H1 (cell line): ENCODE measurements around the gene ARHGEF7.

Experiments
- GABPA ChIP-seq: IDR thresholded peaks from 2 replicates; pipeline ENCODE4 v1.6.1; 2011; ENCODE audit warnings: mild to moderate bottlenecking, low read length, moderate library complexity, borderline replicate concordance; ENCODE audit not compliant: insufficient read depth
- POLR2AphosphoS5 ChIP-seq: IDR thresholded peaks from 2 replicates; pipeline ENCODE4 v1.6.1; 2011; ENCODE audit warnings: low read depth, low read length
- POU5F1 ChIP-seq: IDR thresholded peaks from 2 replicates; pipeline ENCODE4 v1.6.1; 2011; ENCODE audit warnings: low read depth, mild to moderate bottlenecking, low read length, moderate library complexity

DNA sequence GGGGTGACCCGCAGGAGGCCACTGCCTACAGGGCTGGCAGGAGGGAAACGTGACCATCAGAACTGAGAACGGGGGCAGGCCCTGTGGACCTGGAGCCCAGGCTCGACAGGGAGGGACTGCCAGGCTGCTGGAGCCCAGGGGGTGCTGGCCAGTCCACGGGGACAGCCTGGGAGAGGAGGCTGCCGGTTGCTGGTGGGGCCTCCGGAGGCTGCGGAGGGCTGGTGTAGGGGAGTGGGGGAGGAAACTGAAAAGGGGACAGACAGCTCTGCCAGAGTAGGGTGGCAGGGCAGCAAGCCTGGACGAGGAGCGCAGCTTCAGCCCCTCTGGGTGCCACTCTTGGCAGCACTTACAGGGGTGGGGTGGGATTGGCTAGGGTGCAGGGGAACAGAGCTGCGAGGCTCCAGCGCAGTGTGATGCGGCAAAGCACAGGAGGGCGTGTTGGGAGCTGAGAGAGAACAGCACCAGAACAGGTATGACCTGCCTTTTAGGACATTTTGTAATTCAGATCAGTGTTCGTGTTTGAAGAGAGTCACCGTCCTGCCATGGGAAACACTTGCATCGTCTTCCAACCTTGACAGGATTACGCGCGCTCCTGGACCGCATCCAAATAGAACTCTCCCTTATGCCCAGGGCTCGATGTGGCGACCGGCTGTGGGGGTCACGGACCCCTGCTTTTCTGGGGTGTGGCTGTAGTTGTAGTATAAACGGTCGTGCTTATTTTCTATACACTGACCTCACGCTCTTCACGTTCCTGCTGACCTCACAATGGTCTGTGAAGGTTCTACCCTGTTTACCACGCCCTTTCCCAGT is 19.9 kb upstream of the ARHGEF7 start:
- no peak for TF ChIP-seq GABPA
- TF ChIP-seq POU5F1: no peak
- TF ChIP-seq POLR2AphosphoS5: no peak
